22Rv1 (cell line): ENCODE results near the gene TNFRSF1B.

Source experiments
- H3K27ac ChIP-seq: fragments of 450-650 bp; 2 replicates; pipeline ENCODE4 v1.5.1; 2017
- CTCF ChIP-seq: fragments of 450-650 bp; IDR thresholded peaks from 2 replicates; pipeline ENCODE4 v1.5.1; 2017; ENCODE audit warnings: mild to moderate bottlenecking
- ZFX ChIP-seq: fragments of 450-650 bp; IDR thresholded peaks from 2 replicates; pipeline ENCODE4 v1.6.1; 2017; ENCODE audit warnings: antibody characterized with exemption, borderline replicate concordance

Gene TNFRSF1B

DNA sequence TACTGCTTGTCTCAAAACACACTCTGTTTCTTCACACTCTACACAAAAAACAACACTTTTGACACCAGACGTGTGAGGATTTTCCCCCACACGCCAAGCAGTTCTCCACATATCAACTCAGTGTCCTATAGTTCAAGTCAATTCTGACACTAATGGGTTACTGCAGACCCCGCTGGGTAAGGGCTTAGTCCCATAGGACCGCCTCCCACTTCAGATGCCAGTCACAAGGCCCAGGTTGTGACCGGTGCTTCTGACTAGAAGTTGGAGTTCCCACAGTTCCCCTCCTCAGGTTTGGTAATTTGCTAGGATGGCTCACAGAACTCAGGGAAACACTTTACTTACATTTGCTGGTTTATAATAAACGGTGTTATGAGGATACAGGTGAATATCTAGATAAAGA, 83.0 kb downstream of the TNFRSF1B start:
- TF ChIP-seq CTCF (no peak), ZFX (no peak)
- H3K27ac ChIP-seq = no peak overlapping the region

DNA sequence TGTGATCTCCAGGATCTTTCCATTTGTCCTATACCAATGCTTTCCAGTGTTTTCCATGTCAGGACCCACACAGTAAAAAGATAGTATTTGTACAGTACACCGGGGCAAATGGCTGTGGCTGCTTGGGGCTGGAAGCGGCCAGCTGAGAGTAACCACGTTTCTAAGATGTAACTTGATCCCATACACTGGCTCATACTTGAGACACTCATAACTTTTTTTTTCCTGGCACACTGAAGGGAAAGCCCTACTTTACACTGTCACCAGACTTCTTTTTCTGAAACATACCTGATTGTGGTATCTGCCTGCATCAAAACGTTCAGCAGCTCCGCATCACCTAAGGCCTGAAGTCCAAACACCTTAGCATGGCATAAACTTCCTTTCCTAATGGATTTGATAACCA, 84.7 kb downstream of the TNFRSF1B start:
- no peak for TF ChIP-seq CTCF
- H3K27ac ChIP-seq = no peak overlapping the region

- TF ChIP-seq CTCF (no peak), ZFX (no peak)
- no peak overlapping the region for H3K27ac ChIP-seq
These were observed 89.1 kb downstream of the TNFRSF1B start for GRCh38 chr1:12255913-12256312.

DNA sequence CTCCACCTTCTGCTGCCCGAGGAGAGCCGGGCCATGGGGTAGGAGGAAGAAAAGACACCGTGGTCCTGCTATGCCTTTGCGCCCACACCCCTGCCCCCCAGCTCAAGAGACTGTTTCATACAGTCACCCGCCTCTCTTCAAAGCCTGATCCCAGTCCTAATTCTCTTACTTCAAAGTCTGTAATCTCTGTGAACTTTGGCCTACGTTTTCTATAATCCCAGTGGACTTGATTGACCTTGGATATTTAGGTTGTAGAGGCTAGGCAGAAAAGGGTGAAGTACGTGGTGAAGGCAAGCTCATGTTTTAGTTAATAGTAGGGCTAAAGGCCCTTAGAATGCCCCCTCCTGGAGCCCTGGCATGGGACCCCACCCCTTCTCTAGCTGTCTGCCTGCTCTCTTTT, 91.5 kb downstream of the TNFRSF1B start:
- TF ChIP-seq CTCF (no peak), ZFX (no peak)
- H3K27ac ChIP-seq = no peak overlapping the region
